Osteoblast (primary cell): ENCODE results near the gene RNF5. TPM values are rescaled to one million over a fixed set of nuclear protein-coding genes. Genes with fewer than 3 reads are reported as not detected.

Experiments
- DNase-seq: peaks from one replicate; pipeline ENCODE4 v3.0.0; 2011; ENCODE audit warnings: low spot score, mixed read lengths; ENCODE audit not compliant: insufficient read length; ENCODE audit errors: missing footprints
- H2AFZ ChIP-seq: 2 replicates; pipeline ENCODE4 v1.6.0; 2011; ENCODE audit warnings: mild to moderate bottlenecking, low read length
- H3K27ac ChIP-seq: 2 replicates; pipeline ENCODE4 v1.5.1; 2011; ENCODE audit warnings: mild to moderate bottlenecking, low read depth, low read length, moderate library complexity
- H3K27me3 ChIP-seq: 2 replicates; pipeline ENCODE4 v1.6.0; 2012; ENCODE audit warnings: mild to moderate bottlenecking, control low read depth, inconsistent platforms, low read length, moderate library complexity; ENCODE audit not compliant: insufficient read depth
- H3K36me3 ChIP-seq: 2 replicates; pipeline ENCODE4 v1.5.1; 2011; ENCODE audit warnings: mild to moderate bottlenecking, low read length, control low read depth, moderate library complexity; ENCODE audit not compliant: insufficient read depth
- H3K4me1 ChIP-seq: 2 replicates; pipeline ENCODE4 v1.5.1; 2011; ENCODE audit warnings: mild to moderate bottlenecking, low read length, control low read depth, moderate library complexity; ENCODE audit not compliant: insufficient read depth
- H3K4me2 ChIP-seq: 2 replicates; pipeline ENCODE4 v1.6.0; 2011; ENCODE audit warnings: mild to moderate bottlenecking, low read length; ENCODE audit not compliant: insufficient read depth
- H3K4me3 ChIP-seq: fragments of 200-600 bp; sonication (generic); 3 replicates; pipeline ENCODE4 v1.5.1; 2012; ENCODE audit warnings: mild to moderate bottlenecking, low read length, inconsistent platforms; ENCODE audit not compliant: insufficient read depth
- H3K79me2 ChIP-seq: 2 replicates; pipeline ENCODE4 v1.6.0; 2012; ENCODE audit warnings: mild to moderate bottlenecking, low read length, control low read depth, inconsistent platforms; ENCODE audit not compliant: insufficient read depth
- H3K9me3 ChIP-seq: 2 replicates; pipeline ENCODE4 v1.5.1; 2011; ENCODE audit warnings: low read depth, low read length, control low read depth
- H4K20me1 ChIP-seq: 2 replicates; pipeline ENCODE4 v1.6.0; 2012; ENCODE audit warnings: mild to moderate bottlenecking, low read length, control low read depth; ENCODE audit not compliant: insufficient read depth
- total RNA-seq: library from RNA; depleted of rRNA; stranded (reverse); fragments of >200 nt; gene quantifications from 2 replicates; pipeline ENCODE4 v1.2.3, GENCODE V29; 2012
- TF ChIP-seq, protein P1 (sequence below): IDR thresholded peaks from 2 replicates; pipeline ENCODE4 v1.5.1; 2011; ENCODE audit warnings: mild to moderate bottlenecking, low read depth, low read length, moderate library complexity; ENCODE audit errors: extremely low read depth

The RNF5 gene
- total RNA-seq, 1 donor = 32.9 TPM

DNA sequence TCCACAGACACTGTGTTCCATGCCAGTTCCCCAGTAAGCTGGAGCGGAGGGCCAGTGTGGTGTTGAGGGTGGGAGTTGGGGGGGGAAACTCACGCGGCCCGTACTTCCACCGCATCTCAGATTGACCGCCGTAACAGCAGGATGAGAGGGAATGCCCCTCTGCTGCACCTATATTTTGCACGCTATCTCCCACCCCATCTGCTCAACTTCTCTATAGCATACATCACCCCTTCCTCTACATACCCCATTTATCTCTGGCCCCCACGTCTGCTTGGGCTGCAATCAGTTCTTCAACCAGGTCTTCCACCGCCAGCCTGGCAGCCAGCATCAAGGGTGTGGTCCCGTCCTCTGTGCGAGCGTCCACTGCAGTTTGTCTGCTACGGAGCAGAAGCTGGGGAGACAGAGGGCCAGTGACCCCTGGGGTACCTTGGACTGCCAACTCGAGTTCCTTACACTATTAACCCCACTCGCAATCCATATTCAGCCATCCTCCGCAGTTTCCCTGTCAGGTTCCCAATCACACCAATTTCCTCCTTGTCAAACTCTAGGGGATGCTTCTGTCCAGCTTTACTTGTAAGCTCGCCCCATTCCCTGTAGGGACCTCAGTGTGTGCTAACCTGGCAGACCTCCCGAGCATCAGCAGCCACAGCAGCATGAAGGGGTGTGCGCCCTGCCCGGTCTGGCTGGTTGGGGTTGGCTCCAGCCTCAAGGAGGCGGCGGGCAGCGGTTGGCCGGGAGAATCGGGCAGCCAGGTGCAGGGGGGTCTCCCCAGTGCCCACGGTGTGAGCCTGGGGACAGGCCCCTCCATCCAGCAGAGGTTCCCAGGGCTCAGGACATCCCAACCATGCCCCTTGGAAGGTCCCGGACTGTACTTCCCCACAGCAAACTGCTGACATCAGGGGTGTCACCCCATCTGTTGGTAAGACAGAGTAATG lies 18.7 kb downstream of the RNF5 start:
- H3K9me3 ChIP-seq = no peaks in the 10 kb centered on the region
- peak overlapping the region; percentile 85 for H2AFZ ChIP-seq
- no peaks in the 10 kb centered on the region for H4K20me1 ChIP-seq
- H3K4me1 ChIP-seq = peaks cover 28% of the 10 kb centered on the region
- H3K79me2 ChIP-seq = no peaks in the 10 kb centered on the region
- peak; percentile 64 for DNase-seq
- H3K4me3 ChIP-seq = peak overlapping the region; percentile 91
- TF ChIP-seq, protein P1, sequence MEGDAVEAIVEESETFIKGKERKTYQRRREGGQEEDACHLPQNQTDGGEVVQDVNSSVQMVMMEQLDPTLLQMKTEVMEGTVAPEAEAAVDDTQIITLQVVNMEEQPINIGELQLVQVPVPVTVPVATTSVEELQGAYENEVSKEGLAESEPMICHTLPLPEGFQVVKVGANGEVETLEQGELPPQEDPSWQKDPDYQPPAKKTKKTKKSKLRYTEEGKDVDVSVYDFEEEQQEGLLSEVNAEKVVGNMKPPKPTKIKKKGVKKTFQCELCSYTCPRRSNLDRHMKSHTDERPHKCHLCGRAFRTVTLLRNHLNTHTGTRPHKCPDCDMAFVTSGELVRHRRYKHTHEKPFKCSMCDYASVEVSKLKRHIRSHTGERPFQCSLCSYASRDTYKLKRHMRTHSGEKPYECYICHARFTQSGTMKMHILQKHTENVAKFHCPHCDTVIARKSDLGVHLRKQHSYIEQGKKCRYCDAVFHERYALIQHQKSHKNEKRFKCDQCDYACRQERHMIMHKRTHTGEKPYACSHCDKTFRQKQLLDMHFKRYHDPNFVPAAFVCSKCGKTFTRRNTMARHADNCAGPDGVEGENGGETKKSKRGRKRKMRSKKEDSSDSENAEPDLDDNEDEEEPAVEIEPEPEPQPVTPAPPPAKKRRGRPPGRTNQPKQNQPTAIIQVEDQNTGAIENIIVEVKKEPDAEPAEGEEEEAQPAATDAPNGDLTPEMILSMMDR = no peak
- H3K27me3 ChIP-seq = peaks cover 5% of the 10 kb centered on the region
- H3K36me3 ChIP-seq = no peaks in the 10 kb centered on the region
- H3K27ac ChIP-seq = peak overlapping the region; percentile 98
- peak overlapping the region; percentile 93 for H3K4me2 ChIP-seq

DNA sequence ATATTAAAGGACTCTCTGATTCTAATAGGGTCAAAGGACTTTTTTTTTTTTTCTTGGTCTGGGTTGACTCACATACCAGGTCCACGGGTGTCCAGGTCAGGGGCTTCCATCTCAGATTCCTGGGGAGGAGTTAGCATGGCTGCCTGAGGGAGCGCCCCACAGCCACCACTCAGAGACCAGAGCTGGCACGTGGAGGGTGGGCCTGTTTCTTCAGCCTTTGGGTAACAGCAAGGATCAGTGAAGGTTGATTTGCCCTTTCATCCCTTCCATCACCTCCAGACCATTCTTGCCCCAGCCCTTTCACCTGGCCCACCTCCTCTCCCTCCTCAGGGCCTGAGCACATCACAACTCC lies 20.1 kb downstream of the RNF5 start:
- no peaks in the 10 kb centered on the region for H4K20me1 ChIP-seq
- DNase-seq = no peak
- H3K4me1 ChIP-seq = peaks cover 21% of the 10 kb centered on the region
- H3K4me2 ChIP-seq = no peak overlapping the region
- H3K9me3 ChIP-seq = no peaks in the 10 kb centered on the region
- TF ChIP-seq, protein P1 = no peak
- H3K79me2 ChIP-seq = no peaks in the 10 kb centered on the region
- H2AFZ ChIP-seq = no peak overlapping the region
- H3K27me3 ChIP-seq = peaks cover 5% of the 10 kb centered on the region
- no peak overlapping the region for H3K27ac ChIP-seq
- H3K4me3 ChIP-seq = no peak overlapping the region
- H3K36me3 ChIP-seq = no peaks in the 10 kb centered on the region

DNA sequence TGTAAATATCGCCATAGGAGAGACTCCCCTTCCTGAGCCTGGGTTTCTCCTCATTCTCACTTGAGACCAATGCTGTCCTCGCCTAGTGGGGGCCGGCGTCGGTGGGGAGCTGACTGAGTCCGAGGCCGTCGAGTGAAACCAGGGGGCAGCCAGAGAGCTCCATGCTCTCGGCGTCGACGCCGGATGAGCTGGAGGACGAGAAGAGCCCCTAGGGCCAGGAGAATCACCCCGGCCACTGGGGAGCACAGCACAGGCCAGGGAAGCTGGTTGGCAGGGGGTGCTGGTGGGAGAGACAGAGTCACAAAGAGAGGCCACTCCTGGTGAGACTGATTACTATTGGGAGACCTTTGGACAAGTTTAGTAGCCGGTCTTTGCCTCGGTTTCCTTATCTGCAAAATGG lies 20.7 kb downstream of the RNF5 start:
- Histone ChIP-seq H4K20me1 (no peaks in the 10 kb centered on the region), H3K9me3 (no peaks in the 10 kb centered on the region), H3K79me2 (no peaks in the 10 kb centered on the region), H3K4me3 (no peak overlapping the region), H3K27me3 (peaks cover 5% of the 10 kb centered on the region), H3K4me1 (peaks cover 21% of the 10 kb centered on the region), H3K36me3 (no peaks in the 10 kb centered on the region), H2AFZ (no peak overlapping the region), H3K27ac (no peak overlapping the region), H3K4me2 (no peak overlapping the region)
- TF ChIP-seq, protein P1 = no peak
- peak; percentile 60 for DNase-seq

DNA sequence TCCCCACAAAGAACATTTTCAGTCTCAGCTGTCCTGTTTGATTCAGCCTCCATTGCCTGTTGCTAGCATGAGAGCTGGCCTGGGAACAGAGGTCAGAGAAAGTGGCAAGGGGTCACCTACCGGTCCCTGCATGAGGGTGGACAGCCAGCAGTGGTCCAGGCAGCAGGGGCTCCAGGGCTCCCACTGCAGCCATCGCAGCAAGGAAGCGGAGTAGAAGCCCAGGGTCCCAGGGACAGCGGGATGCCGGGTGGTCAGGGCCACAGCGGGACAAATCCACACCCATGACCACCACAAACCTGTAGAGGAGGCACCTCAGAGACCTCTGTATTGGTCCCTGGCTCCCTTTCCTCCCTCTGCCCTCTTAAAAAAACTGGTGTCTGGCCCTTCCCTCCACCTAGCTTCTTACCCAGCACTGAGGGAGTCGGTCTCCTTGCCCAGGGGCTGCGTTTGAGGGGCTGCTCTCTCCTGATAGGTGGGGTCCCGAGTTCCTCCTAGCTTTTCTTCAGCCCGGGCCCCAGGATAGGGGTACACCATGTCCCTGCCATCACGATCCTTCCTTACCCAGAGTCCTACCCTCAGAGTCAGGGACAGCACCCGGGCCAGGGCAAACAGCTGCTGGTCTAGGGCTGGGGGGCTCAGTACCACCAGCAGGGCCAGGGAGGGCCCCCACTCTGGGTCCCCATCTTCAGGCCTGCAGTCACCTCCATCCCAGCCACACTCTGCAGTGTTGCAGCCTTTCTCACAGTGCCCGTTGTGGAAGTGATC lies 22.7 kb downstream of the RNF5 start:
- H3K79me2 ChIP-seq = no peaks in the 10 kb centered on the region

More for the DNA sequence above, 22.7 kb downstream of the RNF5 start:
- H3K4me2 ChIP-seq = no peak overlapping the region
- no peak overlapping the region for H2AFZ ChIP-seq
- no peaks in the 10 kb centered on the region for H3K36me3 ChIP-seq
- no peaks in the 10 kb centered on the region for H4K20me1 ChIP-seq
- no peak overlapping the region for H3K4me3 ChIP-seq
- peak; percentile 70 for DNase-seq
- H3K27ac ChIP-seq = no peak overlapping the region
- peaks cover 5% of the 10 kb centered on the region for H3K27me3 ChIP-seq
- H3K4me1 ChIP-seq = peaks cover 13% of the 10 kb centered on the region
- H3K9me3 ChIP-seq = no peaks in the 10 kb centered on the region
- TF ChIP-seq, protein P1 = no peak
